Stimulated activated CD4-positive, alpha-beta T cell treated with anti-CD3 and anti-CD28 coated beads, Interleukin-4, amount 100 ng/mL, for 48 hours (primary cell): ENCODE results near the gene NR4A3.
"Not testable (repeated sequence)": the region's sequence is repeated elsewhere in the genome, so short reads cannot be mapped to it uniquely, and the experiment has no call there.

Source experiments
- DNase-seq, 2 donors: peaks; one replicate each; pipeline ENCODE4 v3.0.0-alpha.2; 2020; ENCODE audit warnings: low read depth in 2 of 2

Gene NR4A3

DNA sequence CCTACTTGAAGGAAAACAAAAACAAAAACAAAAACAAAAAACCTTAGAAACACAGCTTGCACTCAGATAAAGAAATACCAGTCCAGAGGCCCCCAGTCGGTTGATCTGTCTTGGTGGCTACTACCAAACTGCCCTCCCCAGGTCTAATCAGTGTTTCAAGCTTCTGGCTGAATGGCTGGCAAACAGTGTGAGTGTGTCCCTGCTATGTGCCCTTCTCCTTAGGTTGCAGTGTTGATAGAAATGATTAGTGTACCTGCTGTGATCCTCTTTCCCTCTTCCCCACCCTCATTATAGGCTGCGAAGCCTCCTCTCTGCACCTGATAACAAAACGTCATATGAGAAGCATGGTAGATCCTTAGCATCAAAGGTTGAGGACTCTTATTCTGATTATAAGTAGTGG, 12.8 kb downstream of the NR4A3 start:
- no peak for DNase-seq

DNA sequence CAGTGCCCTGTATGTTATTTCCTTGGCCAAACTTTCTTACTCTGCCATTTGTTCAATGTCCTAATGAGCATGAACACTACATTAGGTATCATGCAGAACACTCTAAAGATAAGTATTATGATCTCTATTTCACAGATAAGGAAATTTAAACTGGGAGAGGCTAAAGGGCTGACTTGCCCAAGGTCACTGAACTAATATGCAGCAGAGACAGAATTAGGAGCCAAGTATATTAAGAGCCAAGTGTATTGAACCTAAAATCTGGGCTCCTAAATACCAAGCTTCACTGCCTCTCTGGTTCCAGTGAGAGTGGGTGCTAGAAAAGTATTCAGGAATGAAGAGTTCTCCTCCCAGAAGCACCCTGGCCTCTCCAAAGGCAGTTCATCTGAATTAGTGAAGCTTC, 13.5 kb downstream of the NR4A3 start:
- DNase-seq: no peak

DNA sequence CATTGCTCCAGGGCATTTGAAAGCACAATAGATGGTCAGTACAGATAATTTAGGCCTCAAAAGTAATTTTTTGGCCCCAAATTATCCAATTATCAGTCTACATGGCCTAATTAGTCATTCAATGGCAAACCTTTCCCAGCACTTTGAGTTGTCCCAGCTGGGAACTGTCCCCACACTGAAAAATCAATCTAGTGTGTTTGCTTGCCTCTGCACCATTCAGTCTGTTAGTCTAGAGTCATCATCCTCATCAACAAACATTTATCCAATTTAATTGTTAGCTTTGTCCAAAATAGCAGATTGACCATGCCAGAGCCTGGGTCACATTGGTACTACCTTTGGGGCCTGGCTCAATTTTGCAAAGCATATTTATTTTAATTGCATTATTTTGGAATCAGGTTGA, 13.9 kb downstream of the NR4A3 start:
- DNase-seq: no peak

DNA sequence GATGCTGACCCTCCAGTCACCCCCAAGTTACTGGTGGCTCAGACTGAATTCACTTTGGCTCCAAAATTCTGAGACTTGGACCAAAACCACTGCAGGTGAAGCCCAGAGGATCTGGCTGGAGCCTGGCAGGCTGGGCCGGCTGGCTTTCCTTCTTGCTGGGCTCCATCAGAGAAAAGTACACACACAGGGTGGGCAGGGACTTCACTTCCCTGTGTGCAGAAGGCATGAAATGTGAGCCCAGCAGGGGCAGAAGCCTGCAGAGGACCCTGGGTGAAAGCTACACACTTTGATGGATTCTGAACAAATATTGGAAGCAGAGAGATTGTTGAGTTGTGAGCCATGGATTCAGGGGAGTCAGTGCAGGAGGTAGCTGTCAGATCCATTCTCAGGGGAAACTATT, 18.4 kb downstream of the NR4A3 start:
- DNase-seq: no peak

DNA sequence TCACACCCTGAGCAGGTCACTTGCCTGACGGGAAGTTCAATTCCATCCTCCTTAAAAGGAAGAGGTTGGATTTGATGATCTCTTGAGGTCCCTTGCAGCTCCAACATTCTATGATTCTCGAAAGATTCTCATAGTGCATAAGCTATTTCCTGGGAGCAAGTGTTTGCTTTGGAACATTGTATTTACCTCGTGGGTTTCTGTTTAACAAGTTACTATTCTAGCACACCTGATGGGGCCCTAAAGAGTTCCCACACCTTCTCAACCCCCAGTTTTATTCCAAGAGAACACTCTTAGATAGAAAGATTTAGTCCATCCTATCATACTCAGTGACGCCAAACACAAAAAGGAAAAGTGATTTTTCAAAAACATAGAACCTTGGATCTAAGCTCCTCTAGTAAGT, 23.4 kb downstream of the NR4A3 start:
- no peak for DNase-seq

DNA sequence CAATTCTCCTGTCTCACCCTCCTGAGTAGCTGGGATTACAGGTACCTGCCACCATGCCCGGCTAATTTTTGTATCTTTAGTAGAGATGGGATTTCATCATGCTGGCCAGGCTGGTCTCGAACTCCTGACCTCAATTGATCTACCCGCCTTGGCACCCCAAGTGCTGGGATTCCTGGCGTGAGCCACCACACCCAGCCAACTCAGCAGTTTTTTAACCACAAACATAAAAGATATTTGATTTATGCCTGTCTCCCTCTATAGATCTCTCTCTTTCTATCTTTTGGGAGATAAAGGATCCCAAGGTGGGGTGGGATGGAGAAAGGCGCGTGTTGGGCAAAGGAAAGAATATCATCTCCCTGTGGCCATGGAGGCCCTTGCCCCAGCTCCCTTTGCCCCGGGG, 26.8 kb downstream of the NR4A3 start:
- DNase-seq: no peak

DNA sequence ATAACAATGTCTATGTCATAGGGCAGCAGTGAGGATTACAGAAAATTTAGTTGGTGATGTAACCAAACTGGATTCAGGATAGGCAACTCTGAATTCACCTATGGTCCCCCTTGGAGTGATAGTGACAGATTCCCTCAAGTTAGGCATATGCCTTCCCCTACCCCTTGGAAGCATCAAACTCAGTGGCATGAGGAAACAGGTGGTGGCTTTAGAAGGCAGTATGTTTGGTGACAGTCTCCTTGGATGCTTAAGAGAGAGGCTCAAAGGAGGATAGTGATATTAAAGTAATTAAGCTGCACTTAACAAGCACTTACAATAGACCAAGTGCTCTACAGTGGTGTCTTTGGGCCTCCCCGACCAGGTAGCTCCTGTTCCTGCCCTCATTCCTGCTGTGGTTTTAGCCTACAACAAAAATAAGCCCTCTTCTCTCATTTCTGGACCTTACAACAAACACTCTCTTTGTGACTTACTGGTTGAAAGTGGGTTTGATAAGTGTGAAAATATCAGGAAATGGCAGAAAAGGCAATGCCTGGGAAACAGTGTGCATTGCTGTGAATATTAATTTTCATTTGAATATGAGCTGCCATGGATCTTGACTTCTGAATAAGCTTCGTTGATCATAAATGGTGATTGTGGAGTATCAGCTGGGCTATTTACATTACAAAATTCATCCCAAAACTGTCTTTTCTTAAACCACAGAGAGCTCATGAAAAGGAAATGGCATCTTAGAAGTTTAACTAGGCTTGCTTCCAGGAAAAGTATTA, 29.2 kb downstream of the NR4A3 start:
- no peak for DNase-seq

DNA sequence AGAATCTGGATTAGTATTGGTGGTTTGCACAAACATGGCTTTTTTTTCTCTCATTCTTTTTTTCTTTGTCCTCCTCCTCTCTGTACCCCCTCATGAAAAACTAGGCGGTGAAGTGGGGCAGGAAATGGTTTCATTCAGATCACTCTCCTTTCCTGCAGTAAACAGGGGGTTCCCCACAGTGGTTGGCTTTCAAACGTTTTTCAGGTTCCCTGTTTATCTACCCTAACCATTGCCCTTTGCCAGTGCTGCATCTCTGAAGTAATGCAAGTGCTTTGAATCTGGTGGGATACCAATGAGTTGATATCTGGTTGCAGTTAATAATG, 29.8 kb downstream of the NR4A3 start:
- no peak for DNase-seq

DNA sequence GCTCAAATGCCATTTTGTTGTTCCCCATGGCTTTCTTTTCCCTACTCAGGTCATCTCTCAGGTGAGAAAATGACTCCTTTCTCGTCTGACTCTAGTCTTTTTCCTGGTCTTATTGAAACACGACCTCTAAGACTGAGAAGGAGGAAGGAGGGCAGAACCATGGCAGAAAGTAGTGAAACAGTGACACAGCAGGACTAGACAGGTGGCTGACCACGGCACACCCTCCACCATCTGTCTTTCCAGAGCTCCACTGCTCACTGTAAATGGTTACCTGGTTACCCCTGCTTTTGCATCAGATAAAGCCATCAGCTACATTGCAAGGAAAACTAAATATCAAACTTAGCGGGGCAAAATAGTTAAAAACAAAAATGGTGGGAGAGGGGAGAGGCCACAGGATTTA, 30.9 kb downstream of the NR4A3 start:
- DNase-seq: no peak

DNA sequence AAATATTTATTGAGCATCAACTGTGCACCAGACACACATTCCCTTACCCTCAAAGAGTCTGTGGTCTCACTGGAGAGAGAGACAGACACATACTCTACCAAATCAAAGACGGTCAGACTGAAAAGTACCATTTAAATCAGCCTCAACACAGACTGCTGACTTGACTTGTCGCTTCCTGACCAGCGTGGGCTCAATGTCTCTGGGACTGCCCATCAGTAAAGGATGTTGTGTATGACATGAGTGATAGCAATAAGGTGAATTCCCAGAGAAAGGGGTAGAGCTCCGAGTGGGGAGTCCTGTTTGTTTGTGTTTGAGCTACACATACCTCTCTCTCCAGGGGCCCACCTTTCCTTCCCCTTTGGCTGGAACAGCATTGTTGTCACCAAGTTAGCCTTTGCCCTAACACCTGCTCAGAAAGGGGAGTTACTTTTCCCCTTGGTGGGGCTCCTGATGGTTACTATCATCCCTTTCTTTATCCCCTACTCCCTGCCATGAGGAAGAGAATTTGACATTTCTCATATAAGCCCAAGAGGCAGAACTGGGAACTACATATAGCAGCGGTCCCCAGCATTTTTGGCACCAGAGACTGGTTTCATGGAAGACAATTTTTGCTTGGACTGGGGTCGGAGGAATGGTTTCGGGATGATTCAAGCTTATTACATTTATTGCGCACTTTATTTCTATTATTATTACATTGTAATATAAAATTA, 33.9 kb downstream of the NR4A3 start:
- no peak for DNase-seq

DNA sequence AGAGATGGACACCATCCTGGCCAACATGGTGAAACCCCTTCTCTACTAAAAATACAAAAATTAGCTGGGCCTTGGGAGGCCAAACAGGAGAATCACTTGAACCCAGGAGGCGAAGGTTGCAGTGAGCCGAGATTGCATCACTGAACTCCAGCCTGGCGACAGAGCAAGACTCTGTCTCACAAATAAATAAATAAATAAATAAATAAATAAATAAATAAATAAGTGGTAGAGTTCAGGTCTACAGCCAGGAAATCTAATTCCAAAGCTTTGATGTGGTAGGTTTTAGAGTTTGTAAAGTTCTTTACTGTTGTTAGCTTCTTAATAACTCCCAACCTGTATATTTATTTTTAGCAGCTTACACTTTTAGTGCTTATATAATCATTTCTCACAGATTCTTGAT, 35.9 kb downstream of the NR4A3 start:
- DNase-seq: not testable (repeated sequence)

DNA sequence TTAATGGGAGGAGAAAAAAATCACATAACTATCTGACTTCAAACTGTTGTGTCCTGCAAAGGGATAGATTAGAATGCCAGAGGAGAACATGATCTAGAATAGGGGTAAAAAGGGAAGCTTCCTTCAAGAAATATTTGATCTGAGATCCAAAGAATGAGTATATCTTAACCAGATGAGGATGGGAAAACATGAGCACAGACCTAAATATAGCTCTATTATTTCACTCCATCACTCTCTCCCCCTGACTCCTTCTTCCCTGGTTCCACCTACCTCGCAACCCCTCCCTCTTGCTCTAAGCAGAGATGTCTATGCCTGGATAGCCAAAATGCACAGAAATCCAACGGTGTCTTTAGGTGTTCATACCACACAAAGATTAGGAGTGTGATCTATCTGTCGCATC, 36.4 kb downstream of the NR4A3 start:
- no peak for DNase-seq

DNA sequence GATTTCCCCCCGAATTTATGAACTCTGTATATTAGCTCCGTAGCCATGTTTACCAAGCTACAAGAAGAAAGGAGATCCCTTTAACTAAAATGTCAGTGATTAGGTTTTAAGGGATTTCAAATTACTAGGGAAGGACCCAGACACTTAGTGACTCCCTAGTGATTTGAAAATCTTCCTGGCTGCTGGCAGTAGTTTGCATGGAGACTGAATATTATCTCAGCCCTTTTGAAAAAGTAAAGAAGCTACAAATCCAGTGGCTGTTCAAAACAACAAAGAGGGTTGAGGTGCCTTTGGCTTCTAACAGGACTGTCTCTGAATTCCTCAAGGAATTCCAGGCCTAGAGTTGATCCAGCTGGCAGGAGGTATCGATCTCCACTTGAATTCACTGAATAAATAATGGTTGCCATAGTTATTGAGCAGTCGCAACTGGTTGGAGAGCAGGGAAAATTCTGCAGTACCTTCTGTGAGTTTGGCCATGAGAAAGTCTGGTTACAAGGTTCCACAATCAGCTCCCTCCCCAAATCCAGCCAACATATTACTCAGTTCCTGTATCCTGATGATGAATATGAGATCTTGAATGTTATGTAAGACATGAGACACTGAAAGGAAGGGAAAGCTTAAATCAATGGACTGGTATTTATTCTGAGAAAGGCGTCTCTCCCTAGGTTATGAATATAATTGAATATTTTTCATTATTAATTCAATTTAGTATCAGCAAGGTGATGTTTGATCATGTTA, 37.7 kb downstream of the NR4A3 start:
- no peak for DNase-seq

DNA sequence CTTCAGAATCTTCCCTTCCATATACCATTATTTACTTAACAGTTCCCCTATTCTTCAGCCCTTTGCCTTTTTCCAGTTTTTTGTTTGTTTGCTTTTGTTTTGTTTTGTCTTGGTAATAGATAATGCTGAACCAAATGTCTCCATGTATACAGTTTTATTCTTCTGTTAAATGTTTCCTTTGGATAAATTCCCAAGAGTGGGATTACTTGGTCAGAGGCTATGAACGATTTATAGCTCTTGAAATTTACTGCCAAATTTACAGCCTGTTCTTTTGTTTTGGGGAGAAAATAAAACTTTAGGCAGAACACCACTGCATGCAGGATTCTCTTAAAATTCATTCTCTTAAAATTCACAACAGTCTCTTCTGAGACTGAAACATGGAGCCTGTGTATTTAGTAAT, 38.6 kb downstream of the NR4A3 start:
- no peak for DNase-seq

DNA sequence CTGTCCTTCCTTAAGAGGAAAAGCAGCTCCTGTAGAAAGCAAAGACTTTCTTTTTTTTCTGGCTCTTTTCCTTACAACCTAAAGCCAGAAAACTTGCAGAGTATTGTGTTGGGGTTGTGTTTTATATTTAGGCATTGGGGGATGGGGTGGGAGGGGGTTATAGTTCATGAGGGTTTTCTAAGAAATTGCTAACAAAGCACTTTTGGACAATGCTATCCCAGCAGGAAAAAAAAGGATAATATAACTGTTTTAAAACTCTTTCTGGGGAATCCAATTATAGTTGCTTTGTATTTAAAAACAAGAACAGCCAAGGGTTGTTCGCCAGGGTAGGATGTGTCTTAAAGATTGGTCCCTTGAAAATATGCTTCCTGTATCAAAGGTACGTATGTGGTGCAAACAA, 42.3 kb downstream of the NR4A3 start:
- DNase-seq: no peak

DNA sequence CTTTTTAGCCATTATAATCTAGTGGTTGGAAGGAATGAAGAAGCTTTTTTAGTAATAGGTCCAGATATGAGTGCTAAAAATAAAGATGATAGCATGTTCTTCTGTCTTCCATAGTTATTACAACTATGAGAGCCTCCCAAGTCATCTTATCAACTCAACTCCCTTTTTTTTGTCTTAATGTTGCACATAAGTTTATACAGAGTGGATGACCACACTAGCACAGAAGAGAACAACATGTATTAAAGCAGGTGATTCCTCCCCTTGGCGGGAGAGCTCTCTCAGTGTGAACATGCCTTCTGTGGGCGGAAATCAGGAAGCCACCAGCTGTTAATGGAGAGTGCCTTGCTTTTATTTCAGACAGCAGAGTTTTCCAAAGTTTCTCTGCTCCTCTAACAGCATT, 44.7 kb downstream of the NR4A3 start:
- DNase-seq: no peak

DNA sequence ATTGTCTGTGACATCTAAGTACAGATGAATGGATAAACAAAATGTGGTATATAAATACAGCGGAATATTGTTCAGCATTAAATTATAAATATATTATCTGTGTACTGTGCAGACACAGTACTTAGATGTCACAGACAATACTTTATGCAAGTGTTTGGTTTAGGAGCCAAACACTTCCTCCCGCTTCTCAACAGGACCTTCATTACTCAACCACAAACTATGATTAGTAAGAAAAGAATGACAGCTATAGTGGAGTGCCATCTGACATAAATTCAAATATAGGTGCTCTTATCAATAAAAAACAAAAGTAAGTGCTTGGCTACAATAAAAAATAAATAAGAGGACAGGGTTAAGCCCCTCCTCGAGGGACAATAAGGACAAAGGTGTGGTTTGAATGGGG, 45.9 kb downstream of the NR4A3 start:
- no peak for DNase-seq

DNA sequence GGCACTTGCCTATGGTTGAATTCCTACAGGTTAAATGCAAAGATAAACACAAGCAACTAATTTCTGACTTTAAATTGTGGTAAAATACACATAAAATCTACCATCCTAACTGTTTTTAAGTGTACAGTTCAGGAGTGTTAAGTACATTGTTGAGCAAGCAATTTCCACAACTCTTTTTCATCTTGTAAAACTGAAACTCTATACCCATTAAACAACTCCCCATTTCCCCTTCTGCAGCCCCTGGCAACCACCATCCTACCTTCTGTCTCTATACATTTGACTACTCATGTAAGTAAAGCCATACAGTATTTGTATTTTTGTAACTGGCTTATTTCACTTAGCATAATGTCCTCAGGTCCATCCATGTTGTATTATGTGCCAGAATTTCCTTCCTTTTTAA, 46.3 kb downstream of the NR4A3 start:
- DNase-seq: no peak

DNA sequence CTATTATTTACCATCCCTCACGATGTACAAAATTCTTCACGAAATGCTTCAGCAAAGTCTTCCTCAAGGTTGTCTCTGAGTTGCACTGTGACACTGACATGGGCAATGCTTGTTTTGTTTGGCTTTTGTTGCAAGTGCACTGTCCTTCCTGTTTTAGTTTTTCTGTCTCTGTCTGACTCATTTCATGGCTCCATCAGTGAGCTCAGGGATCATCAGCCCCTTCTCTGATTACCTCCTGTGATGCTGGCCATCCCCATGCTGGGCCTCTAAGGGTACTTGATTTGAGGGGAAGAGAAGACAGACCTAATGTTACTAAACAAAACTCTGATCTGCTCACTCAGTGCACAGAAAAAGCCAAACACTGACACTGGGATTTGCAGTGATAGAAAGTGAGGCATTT, 47.2 kb downstream of the NR4A3 start:
- DNase-seq: no peak

DNA sequence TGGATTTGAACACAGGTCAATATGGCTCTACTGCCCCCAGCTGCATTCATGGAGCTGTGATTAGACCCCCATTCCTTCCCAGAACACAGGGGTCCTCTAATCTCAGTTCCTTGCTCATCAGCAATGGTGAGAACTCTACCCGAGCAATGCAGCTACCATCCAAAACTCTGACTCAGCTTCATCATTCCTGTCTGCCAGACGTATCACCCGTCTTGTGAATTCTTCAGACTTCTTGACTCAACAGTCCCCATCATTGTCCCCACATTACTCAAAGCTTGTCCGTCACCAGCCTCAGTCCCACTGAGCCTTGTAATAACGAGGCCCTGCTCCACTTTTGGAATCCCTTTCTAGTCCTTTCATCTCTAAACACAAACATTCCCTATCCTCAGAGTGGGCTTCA, 48.4 kb downstream of the NR4A3 start:
- no peak for DNase-seq

DNA sequence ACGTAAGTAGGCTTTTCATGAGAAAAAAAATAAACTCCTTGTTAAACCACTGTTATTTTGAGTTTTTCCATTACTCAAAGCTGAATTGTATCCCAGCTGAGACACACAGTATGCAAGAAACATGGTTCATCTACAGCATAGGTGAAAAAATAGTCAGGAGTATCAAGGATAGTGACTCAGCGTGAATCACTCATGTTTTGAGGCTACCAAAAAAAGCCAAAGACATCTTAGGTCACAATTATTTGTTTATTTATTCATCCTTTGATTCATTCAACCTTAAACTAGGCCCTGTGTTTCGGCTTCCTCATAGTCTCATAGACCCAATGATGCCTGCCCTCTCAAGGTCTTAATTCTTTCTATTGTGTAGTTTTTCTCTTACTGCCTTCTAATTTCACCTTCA, 51.8 kb downstream of the NR4A3 start:
- DNase-seq: no peak

DNA sequence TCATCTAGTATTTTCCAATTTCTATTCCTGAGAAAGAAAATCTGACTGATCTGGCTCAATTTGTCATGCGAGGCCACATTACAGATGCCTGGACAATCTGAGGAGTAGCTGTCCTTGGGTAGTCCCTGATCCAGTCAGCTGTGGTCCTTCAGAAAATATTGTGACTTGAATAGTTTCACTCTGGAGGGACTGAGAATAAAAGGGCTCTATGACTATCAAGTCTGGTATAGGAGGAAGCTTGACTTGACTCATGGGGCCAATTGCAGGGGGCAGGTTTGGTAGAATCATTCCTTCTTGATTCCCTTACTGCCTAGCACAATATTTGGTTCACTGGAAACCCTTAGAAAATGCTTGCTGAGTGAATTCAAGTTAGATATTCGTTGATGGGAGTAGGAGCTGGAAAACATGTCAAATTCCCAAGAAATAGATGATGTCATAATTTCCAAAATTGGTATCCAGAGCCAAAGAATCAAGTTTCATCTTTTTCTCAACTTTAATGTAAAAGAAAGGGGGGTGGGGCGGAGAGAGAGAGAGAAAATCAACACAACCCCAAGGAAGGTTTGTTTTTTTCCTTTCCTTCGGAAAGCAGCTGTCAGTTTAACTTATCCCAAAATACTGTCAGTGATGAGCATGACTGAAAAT, 52.4 kb downstream of the NR4A3 start:
- peak in 1 of 2 donors; percentile 36 for DNase-seq

DNA sequence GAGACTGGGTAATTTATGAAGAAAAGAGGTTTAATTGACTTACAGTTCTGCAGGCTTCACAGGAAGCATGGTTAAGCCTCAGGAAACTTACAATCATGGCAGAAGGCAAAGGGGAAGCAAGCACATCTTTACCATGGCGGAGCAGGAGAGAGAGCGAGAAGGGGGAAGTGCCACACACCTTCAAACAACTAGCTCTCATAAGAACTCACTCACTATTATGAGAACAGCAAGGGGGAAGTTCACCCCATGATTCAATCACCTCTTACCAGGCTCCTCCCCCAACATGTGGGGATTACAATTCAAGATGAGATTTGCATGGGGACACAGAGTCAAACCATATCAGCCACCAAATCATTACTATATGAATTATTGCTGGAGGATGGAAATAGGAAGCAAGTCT, 54.5 kb downstream of the NR4A3 start:
- DNase-seq: no peak
